Neural crest cell (in vitro differentiated cells): Measurements from ENCODE around the gene ZNF768. TPM values are rescaled to one million over a fixed set of nuclear protein-coding genes. Genes with fewer than 3 reads are reported as not detected.

Source experiments
- DNase-seq: peaks from one replicate; pipeline ENCODE4 v3.0.0; 2021; ENCODE audit warnings: low read depth, mixed read lengths, low spot score
- H3K27ac Mint-ChIP-seq: one replicate; pipeline ENCODE4 v1.8.0; 2021; ENCODE audit warnings: mild to moderate bottlenecking, mixed read lengths; ENCODE audit not compliant: unreplicated experiment
- H3K27me3 Mint-ChIP-seq: 2 replicates; pipeline ENCODE4 v1.8.0; 2021; ENCODE audit warnings: low read depth, mild to moderate bottlenecking, mixed read lengths
- H3K36me3 Mint-ChIP-seq: 2 replicates; pipeline ENCODE4 v1.8.0; 2021; ENCODE audit warnings: low read depth, mild to moderate bottlenecking, mixed read lengths
- H3K4me1 Mint-ChIP-seq: 2 replicates; pipeline ENCODE4 v1.8.0; 2021; ENCODE audit warnings: mixed read lengths
- H3K4me3 Mint-ChIP-seq: one replicate; pipeline ENCODE4 v1.8.0; 2021; ENCODE audit warnings: mild to moderate bottlenecking, mixed read lengths
- H3K9me3 Mint-ChIP-seq: 2 replicates; pipeline ENCODE4 v1.8.0; 2021; ENCODE audit warnings: mixed read lengths
- CTCF ChIP-seq: fragments of 200-600 bp; sonication (generic); conservative IDR thresholded peaks from 2 replicates; pipeline ENCODE4 v1.5.0; 2021; ENCODE audit warnings: antibody characterized with exemption, mild to moderate bottlenecking
- total RNA-seq: library from RNA; stranded (reverse); gene quantifications from 2 replicates; pipeline ENCODE4 v1.2.1, GENCODE V29; 2021

Gene ZNF768
- total RNA-seq, 1 donor from 2014 or later: 68.5 TPM

DNA sequence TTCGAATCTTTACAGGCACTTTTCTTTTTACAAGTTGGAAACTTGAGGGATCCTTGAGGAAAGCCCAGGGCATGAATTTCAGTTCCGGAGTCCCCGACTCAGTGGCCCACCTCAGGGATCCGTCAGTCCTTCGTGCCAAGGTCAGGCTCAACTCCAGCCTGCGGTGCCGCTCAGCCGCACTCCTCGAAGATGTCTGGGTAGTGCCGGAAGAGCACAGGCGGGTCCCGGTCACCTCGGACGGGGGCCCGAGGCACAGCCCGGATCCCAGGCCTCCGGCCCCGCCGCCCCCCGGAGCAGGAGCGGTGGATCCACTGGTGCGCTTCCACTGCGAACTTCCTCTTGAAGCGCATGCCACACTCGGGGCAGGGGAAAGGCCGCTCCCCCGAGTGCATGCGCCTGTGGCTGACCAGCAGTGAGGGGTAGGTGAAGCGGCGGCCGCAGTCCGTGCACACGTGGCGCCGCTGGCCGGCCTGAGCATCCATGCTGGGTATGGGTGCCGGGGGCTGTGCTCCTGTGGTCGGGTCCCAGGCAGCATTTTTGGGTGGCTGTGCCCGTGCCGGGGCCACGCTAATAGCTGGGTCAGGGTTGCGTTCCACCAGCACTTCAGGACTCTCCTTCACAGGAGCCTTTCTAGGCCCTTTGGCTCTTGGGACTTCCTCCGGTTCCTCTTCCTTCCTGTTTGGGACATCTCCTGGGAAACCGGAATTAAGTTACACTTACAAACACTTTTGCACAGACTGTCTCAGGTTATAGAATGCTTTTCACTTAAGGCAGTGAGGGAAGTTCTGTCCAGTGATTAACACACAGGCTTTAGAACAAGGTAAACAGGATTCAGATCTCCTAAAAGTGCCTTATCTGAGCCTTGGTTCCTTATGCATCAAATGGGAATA is 43.6 kb upstream of the ZNF768 start:
- Mint-ChIP-seq H3K9me3 (no peaks in the 10 kb centered on the region), H3K27ac (no peak overlapping the region), H3K4me3 (peak overlapping the region; percentile 96), H3K36me3 (no peaks in the 10 kb centered on the region), H3K4me1 (peaks cover 33% of the 10 kb centered on the region), H3K27me3 (no peaks in the 10 kb centered on the region)
- no peak for DNase-seq
- TF ChIP-seq CTCF: no peak

- DNase-seq: no peak
- no peak overlapping the region for H3K4me3 Mint-ChIP-seq
- H3K4me1 Mint-ChIP-seq: peaks cover 29% of the 10 kb centered on the region
- no peak overlapping the region for H3K27ac Mint-ChIP-seq
- H3K9me3 Mint-ChIP-seq: no peaks in the 10 kb centered on the region
- H3K36me3 Mint-ChIP-seq: no peaks in the 10 kb centered on the region
- no peak for TF ChIP-seq CTCF
- H3K27me3 Mint-ChIP-seq: no peaks in the 10 kb centered on the region
Measured at GRCh38 chr16:30569281-30569680, 42.9 kb upstream of the ZNF768 start.

GRCh38 chr16:30567991-30568638 is 41.7 kb upstream of the ZNF768 start:
- Mint-ChIP-seq H3K36me3 (no peaks in the 10 kb centered on the region), H3K4me1 (peaks cover 26% of the 10 kb centered on the region), H3K27me3 (no peaks in the 10 kb centered on the region), H3K9me3 (no peaks in the 10 kb centered on the region), H3K27ac (no peak overlapping the region), H3K4me3 (peak overlapping the region; percentile 34)
- no peak for TF ChIP-seq CTCF
- no peak for DNase-seq

GRCh38 chr16:30567160-30567990 is 41.0 kb upstream of the ZNF768 start:
- H3K36me3 Mint-ChIP-seq: no peaks in the 10 kb centered on the region
- H3K9me3 Mint-ChIP-seq: no peaks in the 10 kb centered on the region
- H3K27me3 Mint-ChIP-seq: no peaks in the 10 kb centered on the region
- peak overlapping the region; percentile 34 for H3K4me3 Mint-ChIP-seq
- no peak for TF ChIP-seq CTCF
- DNase-seq: no peak
- peaks cover 24% of the 10 kb centered on the region for H3K4me1 Mint-ChIP-seq
- H3K27ac Mint-ChIP-seq: no peak overlapping the region

DNA sequence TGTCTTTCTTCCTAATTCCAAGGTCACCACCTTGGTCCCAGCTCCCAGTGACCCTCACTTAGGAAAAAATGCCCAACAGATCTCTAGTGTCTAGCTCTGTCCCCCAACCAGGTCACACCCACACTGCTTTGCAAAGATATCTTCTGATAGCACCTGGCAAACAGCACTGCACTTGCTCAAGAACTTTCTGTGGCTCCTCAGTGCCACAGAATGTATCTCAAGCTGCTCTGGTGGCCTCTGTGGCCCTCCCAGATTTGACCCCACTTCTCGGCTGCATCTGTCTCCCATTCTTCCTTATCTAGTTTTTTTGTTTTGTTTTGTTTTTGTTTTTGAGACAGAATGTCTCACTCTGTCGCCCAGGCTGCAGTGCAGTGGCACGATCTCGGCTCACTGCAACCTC is 40.2 kb upstream of the ZNF768 start:
- no peaks in the 10 kb centered on the region for H3K9me3 Mint-ChIP-seq
- no peak for TF ChIP-seq CTCF
- no peaks in the 10 kb centered on the region for H3K36me3 Mint-ChIP-seq
- no peak overlapping the region for H3K27ac Mint-ChIP-seq
- H3K4me1 Mint-ChIP-seq: peaks cover 16% of the 10 kb centered on the region
- H3K4me3 Mint-ChIP-seq: peak overlapping the region; percentile 65
- no peak for DNase-seq
- no peaks in the 10 kb centered on the region for H3K27me3 Mint-ChIP-seq
